Left kidney (tissue), 2 donors: ENCODE results near the gene NDUFC1. TPM values are rescaled to one million over a fixed set of nuclear protein-coding genes. Genes with fewer than 3 reads are reported as not detected.
"Not testable (repeated sequence)": the region's sequence is repeated elsewhere in the genome, so short reads cannot be mapped to it uniquely, and the experiment has no call there.

Experiments used
- DNase-seq: peaks from one replicate; pipeline ENCODE4 v3.0.0-alpha.2; 2013
- polyA plus RNA-seq: library from polyadenylated mRNA; unstranded; fragments of 120-200 nt; gene quantifications from one replicate; pipeline ENCODE4 v1.2.1, GENCODE V29; 2013; ENCODE audit not compliant: insufficient read length

Gene NDUFC1
- polyA plus RNA-seq, 1 donor: 86.9 TPM

- DNase-seq: peak; percentile 37
Measured at GRCh38 chr4:139300431-139301112, 1.7 kb downstream of the NDUFC1 start.

- DNase-seq: no peak
Measured at GRCh38 chr4:139299536-139299935, 2.7 kb downstream of the NDUFC1 start.

GRCh38 chr4:139297001-139297410 is 5.3 kb downstream of the NDUFC1 start:
- DNase-seq: no peak

- no peak for DNase-seq
Measured at GRCh38 chr4:139295942-139296299, 6.4 kb downstream of the NDUFC1 start.

- peak; percentile 96 for DNase-seq
Measured at GRCh38 chr4:139295206-139295941, 6.9 kb downstream of the NDUFC1 start.

- DNase-seq: no peak
Measured at GRCh38 chr4:139286186-139286698, 16.0 kb downstream of the NDUFC1 start.

GRCh38 chr4:139282721-139283075 is 19.6 kb downstream of the NDUFC1 start:
- DNase-seq: no peak

GRCh38 chr4:139282065-139282720 is 20.1 kb downstream of the NDUFC1 start:
- no peak for DNase-seq

GRCh38 chr4:139279760-139280620 is 22.3 kb downstream of the NDUFC1 start, which contains the start of gene MGARP:
TSS of gene MGARP (minus strand) at chr4:139280225. CDS start at chr4:139280158, 67 bp downstream.
- no peak for DNase-seq

- no peak for DNase-seq
Measured at GRCh38 chr4:139278912-139279759, 23.1 kb downstream of the NDUFC1 start.

GRCh38 chr4:139278485-139278884 is 23.8 kb downstream of the NDUFC1 start:
- peak; percentile 24 for DNase-seq

- no peak for DNase-seq
Measured at GRCh38 chr4:139275281-139275735, 27.0 kb downstream of the NDUFC1 start.

GRCh38 chr4:139274790-139275189 is 27.5 kb downstream of the NDUFC1 start:
- DNase-seq: no peak

GRCh38 chr4:139273835-139274234 is 28.4 kb downstream of the NDUFC1 start:
- DNase-seq: no peak

GRCh38 chr4:139267301-139267700 is 35.0 kb downstream of the NDUFC1 start:
- DNase-seq: no peak

GRCh38 chr4:139266583-139267257 is 35.6 kb downstream of the NDUFC1 start:
- DNase-seq: peak; percentile 57

GRCh38 chr4:139266208-139266582 is 36.1 kb downstream of the NDUFC1 start:
- no peak for DNase-seq

GRCh38 chr4:139265654-139266053 is 36.6 kb downstream of the NDUFC1 start:
- no peak for DNase-seq

- DNase-seq: no peak
Measured at GRCh38 chr4:139256349-139256748, 45.9 kb downstream of the NDUFC1 start.

- DNase-seq: not testable (repeated sequence)
Measured at GRCh38 chr4:139255581-139255980, 46.7 kb downstream of the NDUFC1 start.
